DMS79 (cell line): ENCODE data around the gene CFL2.
"Not testable (repeated sequence)": the region's sequence is repeated elsewhere in the genome, so short reads cannot be mapped to it uniquely, and the experiment has no call there.

Source experiments
- DNase-seq: peaks from one replicate; lab custom pipeline; 2025; lab: John Stamatoyannopoulos, UW

The CFL2 gene

DNA sequence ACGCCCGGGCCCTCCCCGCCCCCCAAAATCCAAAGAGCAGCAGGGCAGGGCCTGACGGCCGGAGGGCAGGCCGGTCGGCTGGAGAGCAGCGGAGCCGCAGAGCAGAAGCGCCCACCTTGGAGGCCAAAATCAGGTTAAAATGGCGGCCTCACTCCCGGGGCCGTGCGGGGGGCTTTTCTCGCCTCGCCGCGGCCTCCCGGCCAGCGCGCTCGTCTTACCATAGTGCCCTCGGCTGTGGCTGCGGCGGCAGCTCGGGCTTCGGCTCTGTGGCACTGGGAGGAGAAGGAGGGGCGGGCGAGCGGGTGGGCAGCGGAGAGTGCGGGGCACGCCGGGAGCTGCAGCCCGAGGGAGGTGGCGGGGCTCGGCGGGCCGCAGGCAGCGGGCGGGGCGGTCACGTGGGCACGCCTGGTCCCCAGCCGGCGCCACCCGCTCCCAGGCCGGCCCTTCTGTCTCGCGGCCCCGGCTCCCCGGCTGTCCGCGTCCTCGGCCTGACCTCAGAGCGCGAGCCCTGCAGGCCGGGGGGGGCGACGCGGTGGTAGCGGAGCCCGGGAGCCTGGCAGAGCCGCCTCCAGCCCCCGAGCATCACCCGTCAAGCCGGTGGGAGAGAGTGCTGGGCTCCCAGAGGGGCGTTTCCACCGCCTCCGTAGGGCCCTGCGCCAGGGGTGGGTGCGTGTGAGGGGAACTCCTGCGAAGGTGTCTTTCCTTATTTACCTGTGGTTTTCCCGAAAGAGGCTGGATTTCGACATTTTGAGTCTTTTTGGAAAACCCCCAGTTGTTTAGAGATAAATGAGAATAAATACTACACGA, at the start of gene CFL2:
CFL2 (minus strand) TSS at position 274 of the 807 bp plus-strand sequence; CDS start at position 221, 53 bp downstream.
- DNase-seq = peak; percentile 85

DNA sequence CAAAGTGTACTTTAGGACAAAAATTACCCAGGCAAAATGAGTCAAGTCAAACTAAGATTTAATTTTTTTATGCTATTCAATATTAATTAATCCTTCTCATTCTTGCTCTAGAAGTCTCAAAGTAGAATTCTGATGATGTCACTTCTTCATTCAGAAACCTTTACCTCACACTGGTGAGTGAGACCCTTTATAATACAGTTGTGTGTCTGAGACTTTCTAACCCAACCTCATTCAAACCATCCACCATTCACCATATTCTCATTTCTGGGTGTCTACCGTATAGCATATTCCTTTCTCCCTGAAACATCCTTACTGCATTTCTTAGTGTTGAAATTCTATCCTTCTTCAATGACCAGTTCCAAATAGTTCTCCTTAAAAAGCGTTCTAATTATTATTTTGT, 40.8 kb upstream of the CFL2 start:
- DNase-seq = no peak

DNA sequence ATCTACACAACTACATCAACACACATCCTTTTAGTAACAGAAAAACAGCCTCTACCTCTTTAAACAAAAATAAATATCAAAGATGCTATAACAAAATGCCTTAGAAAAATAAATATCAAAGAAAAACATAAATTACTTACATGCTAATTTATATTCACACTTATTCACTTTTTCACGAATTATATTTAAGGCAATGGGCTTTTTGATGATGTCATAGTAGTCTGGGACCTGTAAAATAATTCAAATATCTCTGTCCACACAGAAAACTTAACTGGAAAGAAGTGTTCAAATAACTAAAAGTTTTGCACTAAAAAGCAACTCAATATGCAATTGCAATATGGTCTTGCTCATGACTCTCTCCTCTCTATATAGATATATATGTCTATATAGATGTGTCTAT, 40.3 kb upstream of the CFL2 start:
- no peak for DNase-seq

DNA sequence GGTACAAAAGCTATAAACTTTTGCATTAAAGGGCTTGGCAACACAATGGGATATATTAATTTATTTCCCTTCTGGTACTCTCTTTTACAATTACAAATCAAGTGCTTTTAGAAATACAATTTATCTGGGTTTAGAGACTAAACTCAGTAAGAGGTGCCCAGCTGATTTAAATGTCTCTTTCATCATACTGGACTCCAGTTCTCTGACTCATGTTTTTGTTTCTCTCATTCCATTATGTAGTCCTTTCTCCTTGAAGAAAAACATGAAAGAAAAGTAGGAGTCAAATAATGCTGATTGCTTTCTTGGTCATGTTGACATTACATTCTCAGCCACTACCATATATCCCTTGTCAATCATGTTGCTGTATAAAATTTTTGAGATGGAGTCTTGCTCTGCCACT, 36.3 kb upstream of the CFL2 start:
- DNase-seq = no peak

DNA sequence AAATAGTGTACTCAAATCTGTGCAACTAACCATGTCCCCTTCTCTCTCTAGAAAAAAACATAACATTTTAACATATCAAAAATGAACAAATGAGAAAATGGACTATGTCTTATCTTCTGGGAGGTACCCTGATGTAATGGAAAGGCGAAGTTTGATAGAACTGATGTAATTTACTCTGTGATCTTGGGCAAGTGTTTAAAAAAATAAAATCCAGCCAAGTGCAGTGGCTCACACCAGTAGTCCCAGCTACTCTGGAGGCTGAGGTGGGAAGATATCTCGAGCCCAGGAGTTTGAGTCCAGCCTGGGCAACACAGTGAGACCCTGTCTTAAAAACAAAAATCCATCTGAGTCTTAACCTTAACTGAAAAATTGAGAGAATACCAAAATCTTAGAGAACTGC, 35.8 kb upstream of the CFL2 start:
- no peak for DNase-seq

DNA sequence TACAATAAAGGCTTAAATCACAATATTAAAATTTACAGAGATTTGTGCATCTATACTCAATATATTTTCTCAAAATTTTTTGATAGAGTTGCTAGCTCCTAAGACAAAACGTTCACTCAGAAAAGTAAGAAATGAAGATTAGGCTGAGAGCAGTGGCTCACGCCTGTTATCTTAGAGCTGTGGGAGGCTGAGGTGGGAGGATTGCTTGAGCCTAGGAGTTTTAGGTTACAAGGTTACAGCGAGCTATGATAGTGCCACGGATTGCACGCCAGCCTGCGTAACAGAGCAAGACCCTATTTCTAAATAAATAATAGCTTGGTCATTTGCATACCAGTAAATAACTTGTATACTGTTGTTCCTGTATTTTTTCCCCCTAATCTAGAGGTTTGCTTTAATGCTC, 35.0 kb upstream of the CFL2 start:
- DNase-seq = no peak

DNA sequence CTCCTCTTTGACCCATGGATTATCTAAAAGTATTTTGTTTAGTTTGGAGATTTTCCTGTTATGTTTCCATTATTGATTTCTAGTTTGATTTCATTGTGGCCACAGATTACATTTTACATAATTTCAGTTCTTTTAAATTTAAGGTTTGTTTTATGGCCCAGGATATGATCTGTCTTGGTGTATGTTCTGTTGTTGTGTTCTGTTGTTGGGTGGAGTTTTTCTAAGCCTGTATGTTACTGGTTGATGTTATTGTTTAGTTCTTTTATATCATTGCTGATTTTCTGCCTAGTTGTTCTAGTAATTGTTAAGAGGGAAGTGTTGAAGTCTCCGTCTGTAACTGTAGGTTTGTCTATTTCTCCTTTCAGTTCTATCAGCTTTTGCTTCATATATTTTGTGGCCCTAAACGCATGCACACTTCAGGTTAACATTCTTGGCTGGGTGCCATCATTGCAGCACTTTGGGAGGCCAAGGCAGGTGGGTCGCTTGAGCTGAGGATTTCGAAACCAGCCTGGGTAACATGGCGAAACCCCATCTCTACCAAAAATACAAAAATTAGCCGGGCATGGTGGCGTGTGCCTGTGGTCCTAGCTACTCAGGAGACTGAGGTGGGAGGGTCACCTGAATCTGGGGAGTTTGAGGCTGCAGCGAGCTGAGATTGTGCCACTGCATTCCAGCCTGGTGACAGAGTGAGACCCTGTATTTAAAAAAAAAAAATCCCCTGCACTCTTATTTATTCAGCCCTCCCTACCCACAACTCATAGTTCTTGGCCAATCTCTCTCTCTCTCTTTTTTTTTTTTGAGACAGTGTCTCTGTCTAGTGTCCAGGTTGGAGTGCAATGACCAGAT, 28.1 kb upstream of the CFL2 start:
- DNase-seq = no peak

DNA sequence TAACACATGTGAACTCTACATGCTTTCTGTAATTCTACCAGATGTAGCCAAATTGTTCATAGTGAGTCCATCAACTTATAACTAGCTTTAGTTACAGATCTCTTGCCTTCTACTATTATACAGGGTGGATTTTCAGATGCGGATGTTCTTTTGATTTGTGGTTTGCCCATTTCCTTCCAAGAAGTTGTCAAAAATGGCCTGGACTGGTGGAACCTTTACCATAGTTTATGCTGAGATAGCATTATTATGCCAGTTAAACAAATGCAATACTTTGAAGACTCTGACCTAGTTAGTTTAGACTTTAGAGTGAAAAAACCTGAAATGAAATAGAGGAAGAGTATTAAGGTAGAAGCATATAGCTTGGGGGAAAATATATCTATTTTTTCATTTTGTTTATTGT, 27.4 kb upstream of the CFL2 start:
- no peak for DNase-seq

DNA sequence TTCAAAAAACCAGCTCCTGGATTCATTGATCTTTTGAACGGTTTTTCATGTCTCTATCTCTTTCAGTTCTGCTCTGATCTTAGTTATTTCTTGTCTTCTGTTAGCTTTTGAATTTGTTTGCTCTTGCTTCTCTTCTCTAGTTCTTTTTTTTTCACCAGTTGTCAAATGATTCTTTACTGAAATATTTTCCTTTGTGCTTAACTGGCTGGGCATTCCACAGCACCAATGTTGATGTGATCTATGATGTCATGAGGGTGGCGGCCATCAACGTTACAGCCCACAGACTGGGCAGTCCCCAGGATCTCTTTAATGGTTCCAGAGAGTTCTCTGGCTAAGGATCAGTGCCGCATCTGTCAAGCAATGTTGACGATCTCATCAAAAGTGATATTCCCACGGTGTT, 25.7 kb upstream of the CFL2 start:
- DNase-seq = not testable (repeated sequence)

DNA sequence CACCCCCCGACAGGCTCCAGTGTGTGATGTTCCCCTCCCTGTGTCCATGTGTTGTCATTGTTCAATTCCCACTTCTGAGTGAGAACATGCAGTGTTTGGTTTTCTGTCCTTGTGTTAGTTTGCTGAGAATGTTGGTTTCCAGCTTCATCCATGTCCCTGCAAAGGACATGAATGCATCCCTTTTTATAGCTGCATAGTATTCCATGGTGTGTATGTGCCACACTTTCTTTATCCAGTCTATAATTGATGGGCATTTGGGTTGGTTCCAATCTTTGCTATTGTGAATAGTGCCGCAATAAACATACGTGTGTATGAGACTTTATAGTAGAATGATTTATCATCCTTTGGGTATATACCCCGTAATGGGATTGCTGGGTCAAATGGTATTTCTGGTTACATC, 22.7 kb upstream of the CFL2 start:
- not testable (repeated sequence) for DNase-seq

DNA sequence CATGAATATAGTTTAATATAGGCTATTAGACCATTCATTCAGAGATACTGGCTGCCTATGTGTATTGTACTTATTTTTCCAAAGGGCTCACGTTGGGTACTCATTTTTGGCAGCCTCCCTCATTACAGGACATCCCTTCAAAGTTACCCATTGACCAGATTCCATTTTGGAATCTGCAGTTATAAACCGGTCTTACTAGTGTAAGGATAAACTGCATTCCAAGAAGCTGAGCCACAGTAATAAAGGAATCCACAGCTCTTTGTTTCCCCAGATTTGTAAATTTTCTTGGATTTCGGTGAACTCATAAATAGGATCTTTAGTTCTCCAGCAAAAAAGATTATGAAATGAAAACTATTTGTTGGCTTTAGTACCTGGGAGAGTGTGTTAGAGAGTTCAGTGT, 18.9 kb upstream of the CFL2 start:
- no peak for DNase-seq

DNA sequence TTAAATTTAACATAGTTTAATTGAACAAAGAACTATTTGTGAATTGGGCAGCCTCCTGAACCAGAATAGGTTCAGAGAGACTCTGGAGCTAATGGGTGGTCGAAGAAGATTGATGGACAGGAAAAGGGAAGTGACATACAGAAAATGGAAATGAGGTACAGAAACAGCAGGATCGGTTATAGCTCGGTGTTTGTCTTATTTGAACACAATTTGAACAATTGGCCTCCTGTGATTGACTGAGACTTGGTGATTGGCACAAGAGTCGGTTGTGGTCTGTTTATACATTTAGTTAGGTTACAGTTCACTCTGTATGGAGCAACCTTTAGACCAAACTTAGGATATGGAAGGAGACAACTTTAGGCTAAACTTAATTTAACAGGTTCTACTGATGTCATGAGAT, 18.4 kb upstream of the CFL2 start:
- DNase-seq = no peak

DNA sequence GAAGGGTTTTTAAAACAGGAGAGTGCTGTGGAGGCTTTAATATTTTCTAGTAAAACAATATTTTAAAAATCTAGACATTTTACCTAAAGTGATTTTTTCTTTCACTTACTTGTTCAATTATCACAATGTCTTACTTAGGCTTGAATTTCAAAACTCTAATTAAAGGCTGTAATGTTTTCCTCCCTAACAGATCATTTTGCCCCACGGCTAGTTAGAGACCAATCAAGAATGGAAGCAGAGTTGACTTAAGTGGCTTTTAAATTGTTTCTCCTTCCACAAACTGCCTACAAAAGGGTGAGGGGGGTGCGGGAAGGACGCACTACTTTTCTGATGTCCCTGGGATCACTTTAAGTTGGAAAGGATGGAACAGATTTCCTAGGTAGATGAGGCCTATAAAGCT, 9.5 kb upstream of the CFL2 start:
- no peak for DNase-seq

DNA sequence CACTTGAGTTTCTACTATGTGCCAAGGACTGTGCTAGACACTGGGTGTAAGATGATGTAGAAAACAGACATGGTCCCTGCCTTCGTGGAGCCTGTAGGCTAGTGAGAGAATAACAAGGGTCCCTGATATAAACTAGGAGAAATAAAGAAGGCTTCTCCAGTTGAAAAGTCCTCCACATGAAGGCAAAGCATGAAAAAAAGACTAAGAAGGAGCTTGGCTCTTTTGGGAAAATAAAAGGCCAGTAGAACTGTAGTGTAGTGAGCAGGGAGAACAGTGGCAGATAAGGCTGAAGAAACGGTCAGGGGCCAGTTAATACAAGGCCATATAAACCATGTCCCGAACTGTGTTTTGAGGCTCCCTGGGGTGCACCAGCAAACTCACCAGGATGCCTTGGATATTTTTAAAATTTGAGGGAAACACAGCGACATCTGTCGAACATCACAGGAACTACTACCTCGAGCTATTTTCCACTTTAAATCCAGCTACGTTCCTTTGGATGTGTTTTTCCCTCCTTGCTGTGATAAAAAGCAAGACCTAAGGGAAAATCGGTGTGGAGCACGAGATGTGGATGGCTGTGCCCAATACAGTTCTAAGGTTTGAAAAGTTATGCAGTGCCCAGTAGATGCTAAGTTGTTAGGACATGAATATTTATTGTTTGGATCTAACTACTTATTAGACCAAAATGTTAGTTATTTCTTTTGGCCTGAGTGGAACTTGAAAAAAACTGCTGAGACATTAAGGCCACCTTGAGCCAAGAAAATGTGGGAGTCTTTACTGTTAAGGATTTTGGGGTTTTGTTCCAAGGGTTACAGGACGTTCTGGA, 8.5 kb upstream of the CFL2 start:
- peak; percentile 42 for DNase-seq

DNA sequence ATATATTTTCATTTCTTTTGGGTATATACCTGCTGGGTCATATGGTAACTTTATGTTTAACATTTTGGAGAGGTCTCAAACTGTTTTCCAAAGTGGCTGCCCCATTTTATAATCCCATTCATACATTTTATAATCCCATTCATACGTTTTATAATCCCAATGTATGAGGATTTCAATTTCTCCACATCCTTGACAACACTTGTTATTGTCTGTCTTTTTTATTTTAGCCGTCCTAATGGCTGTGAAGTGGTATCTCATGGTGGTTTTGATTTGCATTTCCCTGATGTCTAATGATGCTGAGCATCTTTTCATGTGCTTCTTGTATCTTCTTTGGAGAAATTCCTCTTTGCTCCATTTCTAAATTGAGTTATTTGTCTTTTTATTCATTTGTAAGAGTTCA, 6.7 kb upstream of the CFL2 start:
- no peak for DNase-seq

DNA sequence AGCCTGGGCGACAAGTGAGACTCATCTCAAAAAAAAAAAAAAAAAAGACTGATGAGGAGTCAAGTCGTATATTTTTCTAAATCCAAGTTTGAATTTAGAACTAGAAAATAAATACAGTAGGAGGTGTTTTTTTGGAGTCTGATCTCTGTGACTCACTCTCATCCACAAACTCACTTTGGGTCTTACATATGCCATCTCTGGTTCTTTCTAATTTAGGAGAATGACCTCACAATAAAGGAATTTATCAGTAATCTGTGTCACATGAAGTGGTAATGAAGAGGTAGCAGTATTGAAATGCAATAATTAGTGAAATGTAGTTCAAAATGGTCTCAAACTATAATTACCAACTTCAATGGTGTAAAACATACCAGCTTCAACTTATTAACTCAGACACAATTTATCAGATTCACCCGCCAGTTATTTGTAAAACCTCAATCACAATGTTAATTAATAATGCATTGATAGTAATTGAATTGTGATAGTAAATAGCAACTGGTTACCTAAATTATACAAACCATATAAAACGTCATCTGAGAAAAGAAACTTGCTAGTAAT, 4.4 kb upstream of the CFL2 start:
- DNase-seq = no peak

DNA sequence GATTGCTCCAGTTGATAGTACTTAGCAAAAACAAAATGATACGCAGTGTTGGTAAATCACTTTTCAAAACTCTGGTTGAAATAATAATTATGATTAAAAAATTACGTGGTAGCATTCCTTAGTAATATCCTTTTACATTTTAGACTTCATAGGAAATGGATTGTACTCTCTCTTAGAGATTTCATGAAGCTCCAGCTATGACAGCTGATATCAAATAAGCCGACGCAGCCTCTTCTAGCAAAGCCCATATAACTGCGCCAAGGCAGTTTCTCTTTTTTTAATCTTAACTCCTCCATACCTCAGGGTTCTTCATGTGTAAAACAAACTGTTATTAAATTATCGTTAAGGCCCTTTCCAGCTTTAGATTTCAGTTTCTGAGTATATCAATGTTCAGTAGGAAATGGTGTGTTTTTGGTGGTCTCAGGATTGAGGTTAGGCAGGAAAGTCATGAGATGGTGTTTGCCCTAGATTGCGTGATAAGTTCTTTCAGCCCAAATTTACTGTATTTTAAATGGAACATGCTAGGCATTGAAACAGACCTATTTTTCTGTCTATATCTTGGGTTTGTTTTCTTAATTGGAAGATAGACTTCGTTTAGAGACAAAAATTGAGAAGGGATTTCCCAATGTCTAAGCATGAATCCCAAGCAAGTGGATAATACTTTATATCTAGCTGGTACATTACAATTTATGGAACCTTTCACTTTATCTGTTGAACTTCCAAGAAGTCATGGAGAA, 902 bp upstream of the CFL2 start:
- DNase-seq = no peak

DNA sequence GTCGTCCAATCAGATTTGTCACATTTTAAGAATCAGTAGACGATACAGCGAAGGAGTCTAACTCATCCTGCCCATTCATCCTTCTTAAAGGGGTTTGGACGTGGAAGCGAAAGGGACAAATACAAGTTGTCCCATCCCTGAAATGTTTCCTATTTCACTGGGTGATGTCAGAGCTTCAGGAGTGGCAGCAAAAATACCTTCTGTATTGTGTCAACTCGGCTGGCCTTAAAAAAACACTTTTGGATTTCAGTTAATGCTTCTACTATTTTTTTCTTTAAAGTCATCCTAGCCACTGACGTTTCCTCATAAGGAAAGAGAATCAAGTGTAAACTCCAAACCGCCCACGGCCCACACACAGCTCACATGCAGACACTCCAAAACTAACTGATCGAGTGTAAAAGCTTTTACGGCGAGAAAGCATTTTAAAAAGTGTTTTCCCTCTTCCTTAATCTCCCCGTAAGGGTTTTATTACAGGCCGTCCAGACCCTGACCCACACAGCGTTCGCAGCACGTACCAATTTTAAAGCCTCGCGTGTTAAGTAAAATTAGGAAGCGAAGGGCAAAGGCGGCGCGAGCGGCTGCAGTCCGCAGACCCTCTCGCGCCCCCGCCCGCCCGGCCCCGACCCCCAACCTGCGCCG, 593 bp downstream of the CFL2 start:
- DNase-seq = peak; percentile 32

DNA sequence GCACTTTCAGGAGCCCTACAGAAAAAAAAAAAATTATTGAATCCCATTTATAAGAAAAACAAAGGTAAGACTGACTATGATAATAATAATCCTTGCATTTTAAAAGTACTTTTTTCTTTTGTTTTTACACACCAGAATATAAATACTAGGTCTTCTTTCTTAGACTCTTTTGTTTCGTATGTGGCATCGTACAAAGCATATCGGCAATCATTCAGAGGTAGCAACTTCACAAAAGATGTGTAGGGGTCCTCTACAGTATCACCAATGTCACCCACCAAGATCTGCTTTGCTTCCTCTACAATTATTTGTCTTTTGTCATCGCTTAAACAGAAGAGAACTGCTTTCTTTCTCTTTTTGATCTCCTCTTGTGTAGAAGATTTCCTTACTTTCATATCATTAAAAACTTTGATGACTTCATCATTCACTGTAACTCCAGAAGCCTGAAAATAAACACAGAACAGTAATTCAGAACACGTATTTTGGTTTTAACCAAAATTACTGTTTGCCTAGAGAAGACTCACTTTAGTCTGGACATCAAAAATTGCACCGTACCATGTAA, 1.2 kb downstream of the CFL2 start:
- no peak for DNase-seq
